ENCODE results near the gene GPR153.

The GPR153 gene

DNA sequence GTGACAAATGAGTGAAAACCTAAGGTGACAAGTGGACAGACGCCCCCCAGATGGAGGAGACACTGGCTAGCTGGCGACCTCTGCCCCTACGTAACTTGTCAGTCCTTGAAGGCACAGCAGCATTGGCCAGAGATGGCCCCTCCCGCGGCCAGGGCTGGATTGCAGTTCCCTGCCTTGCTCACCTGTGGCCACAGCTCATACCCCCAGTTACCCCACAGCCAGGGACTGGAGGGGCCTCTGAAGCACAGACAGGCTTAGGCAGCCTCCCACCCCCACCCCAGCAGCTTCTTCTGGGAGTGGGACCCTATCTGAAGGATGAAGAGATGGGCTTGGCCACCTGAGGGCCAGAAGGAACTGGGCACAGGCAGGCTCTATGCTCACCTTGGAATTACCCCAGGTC, 13.2 kb downstream of the GPR153 start:
- DNase-seq, result no peak

DNA sequence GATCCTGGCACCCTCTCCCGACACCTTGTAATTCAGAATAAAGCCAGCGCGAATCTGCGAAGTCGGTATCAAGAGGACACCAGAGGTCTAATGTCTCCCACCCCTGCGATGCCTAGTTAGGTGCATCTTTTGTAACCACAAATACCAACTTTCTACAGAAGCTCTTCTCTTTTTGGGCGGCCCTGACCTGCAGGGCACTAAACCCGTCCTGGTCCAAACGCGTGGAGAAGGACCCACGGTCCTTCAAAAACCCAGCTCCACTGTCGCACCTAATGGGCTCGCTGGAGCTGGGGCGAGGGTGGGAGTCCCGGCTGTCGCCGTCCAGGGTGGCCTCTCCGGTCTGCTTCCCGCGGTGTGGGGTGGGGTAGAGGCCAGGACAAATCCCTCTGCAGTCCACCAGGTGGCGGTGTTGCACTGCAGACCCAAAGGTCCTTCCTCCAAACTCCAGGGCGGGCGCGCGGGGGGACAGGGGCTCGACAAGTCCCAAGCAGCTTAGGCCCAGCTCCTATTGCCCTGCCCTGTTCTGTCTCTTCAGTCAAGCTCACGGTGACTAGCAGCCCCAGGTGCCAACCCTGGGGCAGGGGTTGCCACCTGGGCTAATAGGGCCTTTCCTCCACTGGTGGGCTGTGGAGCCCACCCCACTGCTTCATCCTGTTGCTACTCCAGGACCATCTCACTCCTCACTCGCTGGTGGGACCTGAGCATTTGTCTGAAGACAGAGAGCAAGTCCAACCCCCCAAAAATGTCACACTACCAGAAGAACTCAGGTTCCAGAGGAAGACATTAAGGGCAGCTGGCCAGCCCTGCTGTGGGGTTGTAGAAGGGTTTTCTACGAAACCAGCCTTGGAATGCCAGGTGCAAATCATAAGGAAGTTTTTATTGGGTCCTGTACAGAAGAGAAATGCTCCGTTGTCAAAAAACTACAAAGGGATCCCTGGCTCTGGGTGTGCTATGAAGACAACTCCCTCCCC, 14.1 kb downstream of the GPR153 start:
- DNase-seq, result no peak

DNA sequence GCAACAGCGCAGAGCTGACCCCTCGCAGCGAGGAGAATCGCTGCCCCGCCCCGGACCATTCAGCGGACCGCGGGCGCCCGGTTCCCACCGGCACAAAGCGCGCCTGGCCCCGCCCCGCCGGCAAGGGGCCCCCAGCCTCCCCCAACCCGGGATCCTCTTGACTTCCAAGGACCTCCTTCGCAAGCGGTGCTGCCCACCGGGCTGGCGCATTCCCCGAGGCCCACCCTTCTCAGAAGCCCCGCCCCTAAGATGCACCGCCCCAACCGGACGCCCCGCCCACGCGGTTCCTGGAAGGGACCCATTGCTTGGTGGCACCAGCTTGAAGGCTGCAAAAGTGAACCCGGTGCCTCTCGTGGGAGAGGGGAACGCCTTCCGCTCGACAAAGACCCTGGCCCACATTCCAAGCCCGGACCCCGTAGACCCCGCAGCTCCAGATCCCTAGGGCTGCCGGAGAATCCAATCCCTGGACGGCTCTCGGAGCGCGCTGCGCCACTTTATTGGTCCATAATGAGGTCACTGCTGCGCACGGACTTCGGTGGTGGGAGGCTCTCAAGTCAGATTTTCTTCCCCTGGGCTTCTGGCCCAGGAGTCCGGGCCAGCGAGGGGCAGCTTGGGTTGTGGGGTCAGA, 14.9 kb downstream of the GPR153 start:
- no peak for DNase-seq

DNA sequence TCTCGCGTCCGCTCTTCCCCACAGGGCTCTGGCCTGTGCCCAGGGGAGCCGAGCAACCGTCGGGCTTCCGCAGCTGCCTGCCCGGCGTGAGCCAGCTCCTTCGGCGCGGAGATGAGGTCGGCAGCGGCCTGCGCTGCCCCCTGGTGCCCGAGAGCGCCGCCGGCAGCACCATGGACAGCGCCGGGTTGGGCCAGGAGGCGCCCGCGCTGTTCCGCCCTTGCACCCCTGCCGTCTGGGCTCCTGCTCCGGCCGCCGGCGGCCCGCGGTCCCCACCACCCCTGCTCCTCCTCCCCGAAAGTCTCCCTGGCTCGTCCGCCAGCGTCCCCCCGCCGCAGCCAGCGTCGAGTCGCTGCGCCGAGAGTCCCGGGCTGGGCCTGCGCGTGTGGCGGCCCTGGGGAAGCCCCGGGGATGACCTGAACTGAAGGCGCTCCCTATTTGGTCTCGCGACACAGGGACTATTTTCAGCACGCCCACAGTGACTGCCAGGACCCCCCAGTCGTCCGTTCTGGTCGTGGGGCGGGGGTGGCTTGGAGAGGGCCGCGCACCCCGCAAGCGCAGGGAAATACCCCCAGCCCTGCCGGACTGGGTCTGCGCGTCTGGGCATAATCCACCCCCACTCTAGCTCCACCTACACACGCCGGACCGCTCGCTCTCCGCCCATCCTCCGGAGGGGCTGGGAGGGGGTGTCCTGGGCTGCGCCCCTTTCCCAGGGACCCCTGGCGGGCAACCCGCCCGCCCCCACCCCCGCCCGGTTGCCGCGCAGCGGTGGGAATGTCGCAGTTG, 15.6 kb downstream of the GPR153 start:
- DNase-seq, result no peak

DNA sequence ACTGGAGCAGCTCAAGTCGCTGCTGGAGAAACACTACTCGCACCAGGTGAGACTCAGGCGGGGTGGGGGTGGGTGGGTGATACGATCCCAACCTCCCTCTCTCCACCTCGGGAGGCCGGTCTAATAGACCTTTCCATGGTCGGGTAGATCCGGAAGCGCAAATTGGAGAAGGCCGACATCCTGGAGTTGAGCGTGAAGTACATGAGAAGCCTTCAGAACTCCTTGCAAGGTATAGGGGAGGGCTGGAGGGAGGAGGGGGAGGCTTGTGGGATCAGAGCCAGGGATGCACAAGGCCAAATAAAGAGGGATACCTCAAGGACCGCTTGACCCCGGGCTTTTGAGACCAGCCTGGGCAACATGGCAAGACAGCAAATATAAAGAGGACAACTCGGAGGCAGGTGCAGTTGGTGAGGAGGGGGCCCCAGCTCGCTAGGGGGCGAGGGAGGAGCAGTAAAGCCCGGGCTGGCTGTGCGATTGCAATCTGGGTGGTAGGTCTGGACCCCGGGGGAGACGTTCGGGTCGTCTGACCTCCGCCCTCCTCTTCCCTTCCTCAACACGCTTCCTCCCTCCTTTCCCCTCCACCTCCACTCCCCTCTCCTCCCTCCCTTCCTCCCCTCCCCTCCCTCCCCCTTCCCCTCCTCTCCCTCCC, 16.4 kb downstream of the GPR153 start:
- DNase-seq, result no peak

DNA sequence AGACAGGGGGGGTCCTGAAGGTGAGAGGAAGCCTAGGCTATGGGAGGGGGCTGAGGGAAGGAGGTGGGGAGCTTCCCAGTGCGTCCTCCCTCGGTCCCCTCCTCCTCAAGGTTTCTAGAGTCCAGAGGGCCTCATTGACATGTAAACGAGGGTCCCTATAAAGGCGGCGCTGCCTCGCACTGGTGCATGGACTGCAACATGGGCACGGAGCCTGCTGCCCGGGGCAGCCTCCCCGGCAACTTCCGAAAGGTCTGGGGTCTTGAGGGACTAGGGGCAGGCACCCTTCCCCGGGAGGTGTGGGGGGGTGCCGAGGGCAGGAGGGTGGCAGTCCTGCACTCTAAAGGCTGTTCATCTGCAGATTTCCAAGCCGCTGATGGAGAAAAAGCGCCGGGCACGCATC, 16.9 kb downstream of the GPR153 start, which contains the start of gene HES3:
TSS of gene HES3 (plus strand) at position 187 of the 400 bp plus-strand sequence. CDS start at position 374, 187 bp downstream.
- no peak for DNase-seq

DNA sequence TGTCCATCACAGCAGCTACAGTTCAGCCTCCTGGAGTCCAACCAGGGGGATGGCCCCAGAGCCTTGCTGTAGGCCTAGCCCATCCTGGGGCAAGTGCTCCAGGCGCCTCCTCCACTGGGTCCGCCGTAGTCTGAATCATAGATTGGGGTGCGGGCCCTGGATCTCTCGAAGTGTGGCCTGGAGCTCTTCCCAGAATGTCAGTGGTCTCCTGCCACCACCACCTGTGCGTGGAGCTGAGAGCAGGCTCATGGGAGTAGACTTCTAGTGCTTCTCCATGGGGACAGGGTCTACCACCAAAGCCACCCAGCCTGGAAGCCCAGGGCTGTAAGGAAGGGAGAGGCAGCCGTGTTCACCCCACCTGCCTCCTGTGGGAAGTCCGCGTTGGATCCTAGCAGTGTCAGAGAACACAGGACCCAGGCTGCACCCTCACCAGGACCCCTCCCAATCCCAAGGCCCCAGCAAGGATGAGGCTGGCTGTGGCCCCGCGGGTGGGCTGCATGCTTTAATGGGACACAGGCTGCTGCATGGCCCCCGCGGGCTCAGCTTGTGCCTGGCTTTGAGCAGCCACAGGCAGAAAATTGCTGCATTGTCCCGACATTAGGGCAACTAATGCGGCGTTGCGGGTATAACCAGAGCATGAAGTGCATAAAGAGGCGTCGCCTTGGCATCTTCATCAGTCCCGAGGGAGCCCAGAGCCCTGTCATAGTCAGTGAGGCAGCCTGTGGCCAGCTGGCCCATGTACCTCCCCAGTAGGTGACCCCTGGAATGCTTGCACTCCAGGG, 17.7 kb downstream of the GPR153 start:
- DNase-seq, result no peak

DNA sequence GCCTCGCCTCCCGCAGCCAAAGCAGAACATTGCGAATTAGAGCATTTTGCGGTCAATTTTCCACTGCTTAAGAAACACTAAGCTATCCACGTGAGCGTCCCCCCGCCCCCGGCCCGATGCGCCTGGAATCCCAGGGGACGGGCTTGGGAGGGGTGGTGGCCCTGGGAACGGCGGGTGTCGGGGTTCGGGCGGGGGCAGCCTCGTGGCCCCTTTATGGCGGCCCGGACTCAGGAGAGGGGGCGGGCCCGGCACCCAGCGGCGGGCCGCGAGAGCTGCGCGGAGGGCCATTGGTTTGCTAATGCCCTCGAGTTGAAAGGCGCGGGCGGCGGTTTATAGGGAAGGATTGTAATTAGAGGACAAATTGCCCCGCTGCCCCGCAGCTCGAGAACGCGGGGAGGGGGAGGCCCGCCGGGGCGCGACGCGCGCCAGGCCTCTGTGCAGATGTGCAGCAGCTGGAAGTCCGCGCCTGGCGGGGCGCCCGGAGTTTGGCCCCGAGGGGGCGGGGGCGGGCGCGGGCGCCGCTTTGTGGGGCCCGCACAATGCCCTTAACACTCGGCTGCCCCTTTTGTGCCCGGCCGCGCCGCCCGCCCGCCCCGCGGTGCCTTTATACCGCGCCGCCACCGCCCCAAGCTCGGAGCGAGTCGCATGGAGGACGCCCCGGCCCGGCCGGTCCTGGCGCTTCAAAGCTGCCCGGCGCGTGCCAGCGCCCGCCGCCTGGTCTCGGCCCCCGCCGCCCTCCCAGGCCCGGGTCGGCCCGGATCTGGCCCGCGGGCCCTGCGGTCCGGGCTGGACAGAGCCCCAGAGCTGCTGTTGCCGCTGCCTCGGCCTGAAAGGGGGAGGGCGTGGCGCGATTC, 18.8 kb downstream of the GPR153 start:
- no peak for DNase-seq

DNA sequence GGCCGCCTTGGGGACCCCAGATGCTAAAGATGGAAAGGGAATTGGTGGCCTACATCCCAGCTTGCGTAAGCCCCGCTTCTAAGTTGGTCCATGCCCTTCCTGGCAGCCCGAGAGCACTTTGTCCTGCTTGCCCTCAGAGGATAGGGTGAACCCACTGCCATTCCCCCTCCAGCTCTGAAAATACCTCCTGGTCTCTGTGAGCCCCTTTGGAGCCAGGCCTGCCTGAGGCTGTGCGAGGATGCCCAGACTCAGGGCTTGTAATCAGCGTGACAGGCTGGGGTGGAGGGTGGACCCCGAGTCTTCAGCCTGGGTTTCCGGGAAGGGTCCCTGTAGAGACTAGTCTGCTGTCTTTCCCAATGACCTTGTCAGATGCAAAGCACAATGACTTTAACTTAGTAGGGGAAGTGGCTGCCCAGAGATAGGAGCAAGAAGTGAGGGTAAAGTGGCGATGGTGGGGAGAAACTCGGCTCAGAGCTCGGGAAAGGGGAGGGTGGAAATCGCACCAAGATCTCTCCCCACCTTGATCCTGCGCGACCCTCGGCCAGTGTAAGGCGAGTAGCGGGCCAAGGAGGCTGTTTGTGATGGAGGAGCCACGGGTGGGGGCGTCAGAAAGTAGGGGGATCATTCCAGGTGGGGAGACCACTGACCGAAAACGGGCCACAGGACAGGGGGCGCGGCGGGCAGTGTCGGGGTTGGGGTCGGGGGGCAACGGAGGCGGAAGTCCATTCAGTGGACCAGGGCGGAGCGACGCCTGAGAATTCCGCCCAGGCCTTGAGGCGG, 19.6 kb downstream of the GPR153 start:
- DNase-seq, result no peak

DNA sequence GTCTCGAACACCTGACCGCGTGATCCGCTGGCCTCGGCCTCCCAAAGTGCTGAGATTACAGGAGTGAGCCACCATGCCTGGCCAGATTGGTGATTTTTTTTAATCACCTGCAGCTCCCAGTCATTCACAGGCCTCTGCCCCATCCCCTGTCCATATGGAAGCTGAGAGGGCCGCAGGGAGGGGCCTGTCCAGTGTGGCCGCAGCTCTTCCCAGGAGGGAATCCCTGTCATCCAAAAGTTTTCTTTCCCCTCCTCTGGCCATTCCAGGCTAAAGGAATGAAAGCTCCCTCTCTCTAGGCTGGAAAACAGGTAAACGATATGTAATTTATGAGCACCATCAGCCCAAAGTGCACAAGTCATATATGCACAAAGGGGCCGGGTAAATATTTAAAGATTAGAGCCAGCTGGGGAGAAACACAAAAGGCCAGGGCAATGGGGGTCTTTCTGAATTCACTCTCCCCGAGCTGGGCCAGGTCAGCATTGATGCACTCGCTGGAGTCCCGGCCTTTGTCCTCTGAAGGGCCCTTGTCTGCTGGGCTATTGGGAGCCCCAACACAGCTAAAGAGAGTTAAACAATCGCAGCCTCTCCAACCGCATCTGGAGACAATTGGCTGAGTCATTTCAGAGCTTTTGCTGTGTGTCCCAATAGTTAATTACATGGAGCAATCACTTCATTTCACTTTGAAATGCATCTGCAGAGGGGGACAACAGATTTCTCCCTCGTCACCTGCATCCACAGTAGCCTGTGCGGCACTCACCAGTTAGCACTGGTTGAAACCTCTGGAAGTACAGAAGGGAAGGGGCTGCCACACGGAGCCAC, 20.7 kb downstream of the GPR153 start:
- DNase-seq, result no peak

DNA sequence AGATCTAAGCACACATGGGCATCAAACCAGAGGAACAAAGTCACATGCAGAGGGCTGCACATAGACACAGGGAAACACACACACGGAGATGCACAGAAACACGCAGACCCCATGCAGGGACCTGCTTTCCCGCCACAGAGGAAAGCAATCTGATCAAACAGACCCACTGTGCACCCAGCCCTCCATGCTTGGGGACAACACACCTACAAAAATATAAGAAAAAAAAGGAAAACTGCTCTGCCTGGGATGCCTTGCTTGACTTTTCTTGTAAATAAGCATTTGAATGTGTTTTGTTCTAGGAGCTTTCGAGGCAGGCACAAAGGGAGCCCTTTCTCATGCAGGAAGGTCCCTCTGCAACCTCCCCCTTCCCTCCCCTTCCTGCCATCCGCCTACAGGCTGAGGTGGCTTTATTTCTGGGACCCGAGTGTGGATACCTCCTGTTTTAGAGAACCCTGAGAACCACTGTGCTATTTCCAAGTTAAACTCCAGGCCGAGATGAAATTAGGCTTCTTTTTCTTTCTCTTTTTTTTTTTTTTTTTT, 21.6 kb downstream of the GPR153 start:
- no peak for DNase-seq

DNA sequence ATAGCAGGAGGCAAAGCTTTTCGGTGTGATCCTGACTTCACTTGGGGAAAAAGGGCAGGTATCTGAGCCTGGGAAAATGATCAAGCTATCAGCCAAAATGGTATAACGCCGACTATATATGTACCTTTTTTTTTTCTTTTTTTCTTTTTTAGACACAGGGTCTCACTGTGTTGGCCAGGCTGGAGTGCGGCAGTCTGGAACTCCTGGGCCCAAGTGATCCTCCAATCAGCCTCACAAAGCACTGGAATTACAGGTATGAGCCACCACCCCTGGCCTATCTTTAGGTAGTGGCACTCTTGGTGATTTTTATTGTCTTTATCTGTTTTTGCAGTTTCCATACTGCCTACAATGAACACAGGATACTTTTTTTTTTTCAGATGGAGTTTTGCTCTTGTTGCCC, 23.8 kb downstream of the GPR153 start:
- no peak for DNase-seq

DNA sequence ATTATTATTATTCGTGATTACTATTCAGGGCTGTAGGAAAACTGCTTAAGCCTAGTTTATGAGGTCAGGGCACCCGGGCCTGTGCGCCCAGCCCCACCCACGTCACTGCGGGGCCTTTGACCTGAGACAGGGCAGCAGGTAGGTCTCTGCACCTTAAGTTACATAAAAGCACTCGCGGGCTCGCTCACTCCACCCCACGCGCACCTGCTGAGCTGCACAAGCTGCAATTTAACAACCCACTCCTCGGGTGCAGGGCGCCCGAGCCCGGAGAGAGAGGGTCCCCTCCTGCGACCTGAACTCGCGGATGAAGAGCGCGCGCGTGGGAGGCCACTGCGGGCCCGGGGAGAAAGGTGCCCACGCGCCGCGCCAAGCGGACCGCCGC, 25.6 kb downstream of the GPR153 start:
- DNase-seq, result no peak

DNA sequence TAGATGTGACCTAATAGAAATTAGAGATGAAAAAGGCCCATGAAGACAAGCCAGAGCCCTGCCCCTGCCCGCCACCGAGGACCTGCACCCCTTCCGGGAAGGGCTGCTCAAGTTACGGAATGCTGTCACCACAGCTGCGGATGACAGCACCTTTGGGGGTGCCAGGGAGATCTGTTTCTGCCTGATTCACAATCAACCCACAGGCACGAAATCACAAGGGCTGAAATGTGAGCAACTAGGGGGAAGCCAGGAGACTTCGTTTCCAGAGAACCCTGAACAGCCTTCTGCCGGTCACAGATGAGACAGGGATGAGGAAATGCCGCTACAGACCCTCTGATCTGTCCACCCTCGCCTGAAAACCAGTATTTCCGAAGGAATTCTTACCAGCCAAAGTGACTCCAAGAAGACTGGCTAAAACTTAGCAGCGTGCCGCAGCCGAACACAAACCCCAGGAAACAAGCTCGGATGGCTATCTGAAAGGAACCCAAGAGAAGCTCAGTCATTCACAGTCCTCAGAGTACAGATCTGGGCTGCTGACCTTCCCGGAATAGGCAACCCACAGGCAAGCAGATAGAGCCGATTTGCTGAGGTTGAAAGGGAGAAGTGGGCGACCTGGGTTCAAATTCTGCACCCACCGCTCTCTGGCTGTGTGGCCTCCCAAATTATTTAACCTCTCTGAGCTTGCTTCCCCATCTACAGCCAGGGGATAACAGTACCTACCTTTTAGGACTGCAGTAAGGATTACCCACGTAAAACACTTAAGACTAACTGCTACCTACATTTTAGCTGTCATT, 26.2 kb downstream of the GPR153 start:
- DNase-seq, result no peak

DNA sequence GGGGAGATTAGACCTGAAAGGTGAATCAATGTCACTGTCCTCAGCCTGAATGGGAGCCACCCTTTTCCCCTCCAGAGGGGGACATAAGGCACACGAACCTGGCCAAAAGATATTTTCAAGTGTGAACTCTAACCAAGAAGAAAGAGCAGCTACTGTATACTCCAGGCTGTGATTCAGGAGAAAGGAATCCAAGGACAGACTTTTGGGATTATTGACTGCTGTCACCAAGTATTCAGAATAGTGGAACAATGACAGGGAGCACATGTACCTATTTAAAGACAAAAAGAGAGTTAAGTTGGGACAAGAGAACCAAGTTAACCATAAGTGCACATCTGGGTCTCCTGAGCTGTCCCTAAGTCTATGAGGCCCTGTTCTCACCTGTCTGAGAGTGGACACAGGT, 27.5 kb downstream of the GPR153 start:
- no peak for DNase-seq

DNA sequence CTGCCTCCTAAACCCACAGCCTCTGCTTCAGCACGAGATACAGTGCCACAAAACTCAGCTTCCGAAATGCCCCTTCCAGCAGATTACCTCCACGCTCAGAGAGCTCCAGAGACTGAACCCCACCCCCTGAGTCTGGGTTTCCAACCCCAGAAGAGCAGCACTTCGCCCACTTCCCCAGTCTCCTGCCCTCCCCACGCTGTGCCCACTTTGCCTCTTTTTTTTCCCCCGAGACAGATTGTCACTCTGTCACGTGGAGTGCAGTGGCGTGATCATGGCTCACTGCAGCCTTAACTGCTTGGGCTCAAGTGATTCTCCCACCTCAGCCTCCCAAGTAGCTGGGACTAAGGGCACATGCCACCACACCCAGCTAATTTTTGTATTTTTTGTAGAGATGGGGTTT, 35.2 kb downstream of the GPR153 start:
- no peak for DNase-seq

DNA sequence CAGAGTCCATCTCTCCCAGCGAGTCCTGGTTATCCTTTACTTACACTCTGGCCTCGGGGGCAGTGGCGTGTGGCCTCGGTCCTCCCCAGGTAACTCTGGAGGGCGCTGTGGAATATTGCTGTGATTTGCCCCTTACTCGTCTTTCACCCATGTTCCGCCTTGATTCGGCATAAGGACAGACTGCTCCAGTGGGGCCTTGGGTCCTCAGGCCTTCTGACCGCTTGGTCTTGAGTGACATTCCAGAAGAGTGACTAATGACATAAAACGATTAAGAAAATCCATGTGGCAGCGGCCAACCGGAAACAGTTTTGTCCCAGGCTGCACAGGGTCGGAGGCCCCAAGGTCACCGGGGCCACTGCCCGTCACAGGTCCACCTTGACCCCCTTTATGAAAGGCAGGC, 36.2 kb downstream of the GPR153 start:
- DNase-seq, result no peak

DNA sequence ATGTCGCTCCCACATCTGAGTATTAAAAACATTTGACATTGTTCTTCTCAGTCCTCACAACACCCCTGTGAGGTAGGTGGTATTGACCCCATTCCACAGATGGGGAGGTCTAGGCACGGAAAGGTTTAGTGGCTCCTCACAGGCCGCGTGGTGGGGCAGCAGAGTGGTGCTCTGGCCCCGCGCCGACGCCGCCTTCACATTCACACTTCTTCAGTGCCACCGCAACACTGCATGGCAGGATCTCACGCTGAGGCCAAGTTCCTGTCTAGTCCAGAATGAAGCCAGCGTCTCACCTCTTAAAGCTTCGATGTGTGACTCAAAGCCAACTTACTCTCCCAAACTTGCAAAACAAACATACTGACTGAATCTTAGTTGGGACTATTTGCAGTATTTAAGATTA, 37.3 kb downstream of the GPR153 start:
- DNase-seq, result no peak
